NCI-H2196 (cell line): ENCODE measurements around the gene MIEF2.
"Not testable (repeated sequence)": the region's sequence is repeated elsewhere in the genome, so short reads cannot be mapped to it uniquely, and the experiment has no call there.

Experiments
- DNase-seq: peaks from one replicate; lab custom pipeline; 2025; ENCODE audit not compliant: unreplicated experiment; lab: John Stamatoyannopoulos, UW

Gene MIEF2

GRCh38 chr17:18281788-18282187 is 21.3 kb downstream of the MIEF2 start:
- DNase-seq: no peak

- DNase-seq: no peak
Observed at GRCh38 chr17:18285296-18285695, 24.8 kb downstream of the MIEF2 start.

GRCh38 chr17:18291718-18292540 is 31.5 kb downstream of the MIEF2 start:
- DNase-seq: no peak

GRCh38 chr17:18298061-18298460 is 37.6 kb downstream of the MIEF2 start:
- DNase-seq: not testable (repeated sequence)

- no peak for DNase-seq
Observed at GRCh38 chr17:18300725-18301480, 40.4 kb downstream of the MIEF2 start.

DNA sequence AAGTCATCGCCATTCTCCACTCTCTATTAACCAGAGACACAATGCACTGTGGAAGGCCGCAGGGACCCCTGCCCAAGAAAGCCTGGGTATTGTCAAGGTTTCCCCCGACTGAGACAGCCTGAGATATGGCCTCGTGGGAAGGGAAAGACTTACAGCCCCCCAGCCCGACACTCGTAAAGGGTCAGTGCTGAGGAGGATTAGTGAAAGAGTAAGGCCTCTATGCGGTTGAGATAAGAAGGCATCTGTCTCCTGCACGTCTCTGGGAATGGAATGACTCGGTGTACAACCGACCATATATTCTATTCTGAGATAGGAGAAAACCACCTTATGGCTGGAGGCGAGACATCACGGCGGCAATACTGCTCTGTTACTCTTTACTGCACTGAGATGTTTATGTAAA is 42.7 kb downstream of the MIEF2 start:
- not testable (repeated sequence) for DNase-seq

- no peak for DNase-seq
Observed at GRCh38 chr17:18309202-18309601, 48.7 kb downstream of the MIEF2 start.

GRCh38 chr17:18314059-18314730 is 53.7 kb downstream of the MIEF2 start:
- DNase-seq: no peak

DNA sequence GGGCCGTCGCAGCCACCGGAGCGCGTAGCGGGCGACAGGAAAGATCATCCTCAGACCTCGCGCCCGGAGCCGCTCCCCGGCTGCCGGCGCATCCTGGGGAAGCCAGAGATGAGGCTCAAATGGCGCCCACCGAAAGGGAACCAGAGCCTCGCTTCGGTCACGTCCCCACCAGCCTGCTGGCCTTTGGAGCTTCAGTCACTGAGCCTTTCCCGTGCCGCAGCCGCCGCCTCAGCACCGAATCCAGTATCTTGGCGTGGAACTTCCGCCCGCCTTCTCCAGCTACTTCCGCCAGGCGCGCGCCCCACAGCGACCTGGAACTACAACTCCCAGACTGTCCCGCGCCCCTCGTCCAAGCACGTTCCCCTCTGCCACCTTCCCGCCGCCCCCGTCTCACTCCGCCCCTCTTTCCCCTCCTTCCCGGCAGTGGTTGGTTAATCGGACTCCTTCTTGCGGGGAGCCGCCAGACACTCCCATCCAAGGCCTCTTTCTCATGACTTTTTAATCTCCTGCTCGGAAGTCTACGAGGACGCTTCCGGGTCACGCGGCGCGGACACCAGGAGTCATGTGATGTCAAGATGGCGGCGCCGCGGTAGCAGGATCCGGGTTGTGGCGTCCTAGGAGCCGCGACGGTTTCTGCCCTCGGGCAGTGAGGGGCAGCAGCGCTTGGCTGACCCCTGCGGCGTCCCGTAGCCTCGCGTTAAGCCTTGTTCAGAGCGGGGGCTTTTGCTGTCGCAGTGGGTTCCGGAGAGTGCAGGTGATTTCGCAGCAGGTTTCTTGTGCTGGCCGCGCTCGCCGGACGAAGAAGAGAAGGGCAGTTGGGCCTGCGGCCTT is 54.5 kb downstream of the MIEF2 start, which contains the start of the genes SMCR8 and TOP3A:
Gene SMCR8, plus strand, starts transcription at position 563 of the 831 bp plus-strand sequence. CDS start 497 bp downstream, outside the sequence.
Gene TOP3A, minus strand, starts transcription at position 264 of the 831 bp plus-strand sequence. Its CDS starts 216 bp downstream, at position 48.
- DNase-seq: peak; percentile 78

- no peak for DNase-seq
Observed at GRCh38 chr17:18315562-18315922, 55.1 kb downstream of the MIEF2 start.

DNA sequence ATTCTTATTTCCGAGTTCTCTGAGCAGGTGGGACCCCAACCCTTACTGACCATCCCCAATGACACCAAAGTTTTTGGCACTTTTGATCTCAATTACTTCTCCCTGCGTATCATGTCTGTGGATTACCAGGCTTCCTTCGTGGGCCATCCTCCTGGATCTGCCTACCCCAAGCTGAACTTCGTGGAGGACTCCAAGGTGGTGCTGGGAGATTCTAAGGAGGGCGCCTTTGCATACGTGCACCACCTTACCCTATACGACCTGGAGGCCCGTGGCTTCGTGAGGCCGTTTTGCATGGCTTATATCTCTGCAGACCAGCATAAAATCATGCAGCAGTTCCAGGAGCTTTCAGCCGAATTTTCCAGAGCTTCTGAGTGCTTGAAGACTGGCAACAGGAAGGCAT is 55.5 kb downstream of the MIEF2 start:
- DNase-seq: no peak
